Stimulated activated CD8-positive, alpha-beta memory T cell treated with anti-CD3 and anti-CD28 coated beads, Interleukin-12 subunit alpha, Interleukin-12 subunit beta, amount 100 ng/mL, for 1 hour (primary cell): ENCODE results near the gene F2.
"Not testable (repeated sequence)": the region's sequence is repeated elsewhere in the genome, so short reads cannot be mapped to it uniquely, and the experiment has no call there.

Experiments
- DNase-seq: peaks from one replicate; pipeline ENCODE4 v3.0.0-alpha.2; 2020; ENCODE audit warnings: low read depth

The F2 gene

DNA sequence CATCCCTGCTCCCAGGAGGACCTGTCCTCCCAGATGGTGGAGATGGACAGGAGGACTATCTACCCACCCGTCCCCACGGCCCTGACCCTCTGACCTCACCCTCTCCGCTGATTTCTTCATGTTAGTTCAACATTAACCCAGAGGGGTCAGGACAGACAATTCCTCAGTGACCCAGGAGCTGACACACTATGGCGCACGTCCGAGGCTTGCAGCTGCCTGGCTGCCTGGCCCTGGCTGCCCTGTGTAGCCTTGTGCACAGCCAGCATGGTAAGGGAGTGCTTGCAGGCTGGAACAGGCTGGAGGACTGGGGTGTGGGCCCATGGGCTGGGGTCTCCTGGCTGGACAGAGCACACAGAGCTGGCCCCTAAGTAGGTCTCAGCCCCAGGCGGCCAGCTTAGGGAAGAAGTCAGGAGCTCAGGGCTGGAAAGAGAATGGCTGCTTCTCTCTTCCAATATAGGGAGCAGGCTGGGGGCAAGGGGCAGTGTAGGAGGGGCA, at the start of gene F2:
Gene F2, plus strand, starts transcription at position 166 of the 495 bp plus-strand sequence. Its CDS starts 23 bp downstream, at position 189.
- no peak for DNase-seq

DNA sequence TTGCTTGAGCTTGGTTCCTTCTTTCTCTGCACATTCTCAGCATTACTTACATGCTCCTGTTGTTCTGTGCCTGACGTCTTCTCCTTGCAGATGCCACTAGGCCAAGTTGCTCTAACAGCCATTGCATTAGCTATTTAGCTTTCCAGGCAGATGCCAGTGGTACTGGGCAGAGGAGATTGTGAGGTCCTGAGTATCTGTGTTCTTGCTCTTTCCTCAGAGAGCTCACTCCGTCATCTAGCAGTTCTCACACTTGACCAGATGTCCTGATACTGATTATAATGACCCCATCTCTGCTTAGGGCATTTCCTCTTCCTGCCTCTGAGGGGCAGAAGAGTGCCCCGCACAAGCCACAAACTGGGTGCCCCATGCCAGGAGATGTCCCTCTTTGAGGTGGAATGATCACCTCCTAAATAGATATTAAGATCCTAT, 49.3 kb upstream of the F2 start:
- DNase-seq: no peak

DNA sequence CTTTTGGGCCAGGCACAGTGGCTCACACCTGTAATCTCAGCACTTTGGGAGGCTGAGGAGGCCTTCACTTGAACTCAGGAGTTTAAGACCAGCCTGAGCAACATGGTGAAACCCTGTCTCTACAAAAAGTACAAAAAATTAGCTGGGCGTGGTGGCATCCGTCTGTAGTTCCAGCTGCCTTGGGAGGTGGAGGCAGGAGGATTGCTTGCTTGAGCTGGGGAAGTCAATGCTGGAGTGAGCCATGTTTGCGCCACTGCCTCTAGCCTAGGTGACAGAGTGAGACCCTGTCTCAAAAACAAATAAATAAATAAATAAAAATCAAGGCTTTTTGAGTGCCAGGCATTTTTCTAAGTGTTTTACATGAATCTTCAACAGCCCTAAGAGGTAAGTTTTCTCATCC, 48.5 kb upstream of the F2 start:
- not testable (repeated sequence) for DNase-seq

DNA sequence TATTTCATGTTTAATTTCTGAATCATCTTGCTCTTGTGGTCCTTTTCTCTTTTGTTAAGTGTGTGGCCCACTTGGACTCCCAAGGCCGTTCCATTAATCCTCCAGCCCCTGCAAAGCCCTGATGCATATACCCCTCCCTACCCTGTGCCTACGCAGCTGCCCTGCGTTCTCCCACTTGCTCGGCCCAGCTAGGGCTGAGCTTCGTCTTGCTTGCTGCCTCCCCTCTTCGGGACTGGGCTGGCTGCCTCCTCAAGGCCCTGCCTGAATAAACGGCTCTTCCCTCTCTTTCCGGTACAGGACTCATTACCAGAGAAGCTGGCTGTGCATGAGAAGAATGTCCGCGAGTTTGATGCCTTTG, 47.1 kb upstream of the F2 start:
- DNase-seq: no peak

DNA sequence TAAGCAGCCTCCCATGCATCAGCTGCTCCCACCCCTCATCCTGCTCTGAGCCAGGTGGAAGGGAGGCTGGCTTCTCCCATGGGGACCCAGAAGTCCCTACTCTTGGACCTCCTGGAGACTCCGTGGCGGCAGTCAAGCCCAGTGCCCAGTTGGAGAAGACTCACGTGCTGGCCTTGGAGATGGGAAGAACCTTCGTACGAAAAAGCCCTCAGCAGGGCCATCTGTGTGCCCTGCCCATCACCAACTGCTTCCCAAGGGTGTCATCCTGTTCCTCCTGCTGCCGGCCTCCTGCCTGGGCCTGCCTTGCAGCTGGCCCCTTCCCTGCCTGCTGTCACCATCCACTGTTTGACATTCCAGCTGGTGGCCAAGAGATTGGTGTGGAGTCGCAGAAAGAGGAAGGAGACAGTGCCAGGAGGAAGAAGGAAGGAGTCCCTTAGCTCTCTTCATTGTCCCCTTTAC, 46.6 kb upstream of the F2 start:
- DNase-seq: no peak

DNA sequence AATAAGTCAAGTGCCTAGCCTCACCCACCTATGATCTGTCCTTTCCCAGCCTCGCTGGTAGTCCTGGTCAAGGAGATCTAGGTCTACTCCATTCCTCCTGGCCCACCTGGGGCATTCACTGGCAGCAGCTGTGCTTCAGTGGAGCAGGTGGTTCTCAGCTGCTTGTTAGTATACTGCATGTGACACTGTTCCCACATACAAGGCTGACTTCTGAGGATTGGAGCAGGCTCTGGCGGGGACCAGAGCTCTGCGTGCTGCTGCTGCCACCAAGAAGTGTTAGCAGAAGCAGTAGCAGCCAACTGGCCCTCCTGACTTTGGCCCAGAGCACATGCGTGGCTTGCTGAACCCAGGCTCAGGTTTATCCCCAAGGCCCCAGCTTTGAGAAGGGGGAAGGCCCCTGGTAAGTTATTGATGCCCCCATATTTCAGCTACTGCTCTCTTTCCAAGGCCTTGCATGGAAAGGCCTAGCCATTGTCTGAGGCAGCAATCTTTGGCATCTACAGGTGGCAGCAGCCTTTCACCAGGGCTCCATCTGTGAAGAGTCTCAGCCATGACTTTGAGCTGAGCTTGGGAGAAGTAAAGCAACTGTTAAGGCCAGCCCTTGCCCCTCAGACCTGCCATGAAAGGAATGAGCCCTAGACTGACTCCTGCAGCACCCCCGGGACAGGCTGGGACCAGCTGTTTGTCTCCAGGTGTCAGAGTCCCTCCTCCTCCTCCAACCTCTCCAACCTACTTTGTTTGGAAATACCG, 45.1 kb upstream of the F2 start:
- DNase-seq: no peak

DNA sequence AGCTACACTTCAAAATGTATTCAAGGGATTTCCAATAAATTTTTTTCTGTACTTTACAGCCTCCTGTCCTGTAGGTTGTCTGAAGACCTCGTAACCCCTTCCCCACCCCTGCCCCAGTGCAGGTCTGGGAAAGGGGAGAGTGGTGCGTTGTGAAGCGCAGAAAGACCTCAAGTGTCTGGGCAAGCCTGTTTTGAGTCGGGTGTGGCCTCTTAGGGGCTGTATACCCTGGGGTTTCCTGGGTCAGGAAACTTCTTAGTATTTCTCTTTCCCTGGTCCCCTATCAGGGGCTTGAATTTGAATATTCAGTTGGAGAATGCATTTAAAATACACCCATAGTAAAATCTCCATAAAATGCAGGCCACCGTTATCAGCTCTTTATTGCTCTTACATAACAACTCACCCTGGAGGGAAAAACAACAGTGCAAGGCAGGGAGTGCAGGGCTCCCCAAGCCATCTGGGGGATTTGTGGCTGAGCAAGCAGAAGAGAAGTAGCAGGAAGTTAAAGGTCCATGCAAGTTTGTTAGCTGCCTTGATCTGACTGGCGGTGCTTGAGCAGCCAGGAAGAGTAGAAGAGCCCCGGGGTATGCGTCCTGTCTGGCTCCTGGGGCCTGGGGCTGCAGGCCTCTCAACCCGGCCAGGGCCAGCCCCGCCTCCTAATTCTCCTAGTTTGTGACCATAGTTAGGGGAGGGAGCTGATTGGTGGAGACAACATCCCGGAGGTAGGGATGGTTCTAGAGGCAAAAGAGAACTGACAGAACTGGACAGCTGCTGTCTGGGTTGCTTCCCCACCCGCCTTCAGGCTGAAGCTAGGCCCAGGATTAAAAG, 44.3 kb upstream of the F2 start:
- DNase-seq: no peak

DNA sequence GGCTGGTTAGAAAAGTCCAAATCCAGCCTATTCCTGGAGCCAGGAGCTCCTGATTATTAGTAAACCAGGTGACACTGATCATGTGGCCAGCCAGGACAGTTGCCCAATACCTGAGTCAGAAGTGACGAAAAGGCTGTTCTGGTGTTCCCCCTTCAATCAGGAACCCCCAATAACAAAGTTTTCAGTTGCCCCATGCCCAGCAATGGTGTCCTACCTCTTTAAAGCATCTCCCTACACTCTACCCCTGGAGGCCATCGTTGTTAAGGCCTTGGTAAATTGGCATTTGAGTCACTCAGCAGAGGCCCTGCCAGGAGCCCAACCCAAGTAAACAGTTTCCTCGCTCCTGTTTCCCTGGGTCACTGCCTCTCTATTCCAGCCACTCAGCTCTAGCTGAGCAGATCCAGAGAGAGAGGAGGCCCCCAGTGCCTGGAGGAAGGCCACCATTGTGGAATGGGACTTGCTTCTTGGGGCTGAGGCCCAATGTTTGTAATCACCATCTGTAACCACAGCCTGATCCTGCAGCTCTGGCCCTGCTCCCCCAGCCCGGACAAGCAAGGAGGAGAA, 43.6 kb upstream of the F2 start:
- no peak for DNase-seq

DNA sequence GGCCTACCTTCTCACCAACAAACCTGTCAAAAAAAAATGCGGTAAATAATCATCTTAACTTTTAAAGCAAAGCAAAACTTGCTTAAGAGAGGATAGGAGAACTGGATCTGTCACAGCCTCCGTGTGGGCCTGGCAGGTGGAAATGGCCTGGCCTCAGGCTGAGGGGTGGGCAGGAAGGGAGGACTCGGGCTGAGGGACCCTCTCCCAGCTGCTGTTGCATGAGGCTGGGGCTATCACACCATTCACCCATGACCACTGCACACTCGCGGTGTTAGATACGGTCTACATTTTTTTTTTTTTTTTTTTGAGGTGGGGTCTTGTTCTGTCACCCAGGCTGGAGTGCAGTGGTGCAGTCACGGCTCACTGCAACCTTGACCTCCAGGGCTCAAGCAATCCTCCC, 43.1 kb upstream of the F2 start:
- no peak for DNase-seq

DNA sequence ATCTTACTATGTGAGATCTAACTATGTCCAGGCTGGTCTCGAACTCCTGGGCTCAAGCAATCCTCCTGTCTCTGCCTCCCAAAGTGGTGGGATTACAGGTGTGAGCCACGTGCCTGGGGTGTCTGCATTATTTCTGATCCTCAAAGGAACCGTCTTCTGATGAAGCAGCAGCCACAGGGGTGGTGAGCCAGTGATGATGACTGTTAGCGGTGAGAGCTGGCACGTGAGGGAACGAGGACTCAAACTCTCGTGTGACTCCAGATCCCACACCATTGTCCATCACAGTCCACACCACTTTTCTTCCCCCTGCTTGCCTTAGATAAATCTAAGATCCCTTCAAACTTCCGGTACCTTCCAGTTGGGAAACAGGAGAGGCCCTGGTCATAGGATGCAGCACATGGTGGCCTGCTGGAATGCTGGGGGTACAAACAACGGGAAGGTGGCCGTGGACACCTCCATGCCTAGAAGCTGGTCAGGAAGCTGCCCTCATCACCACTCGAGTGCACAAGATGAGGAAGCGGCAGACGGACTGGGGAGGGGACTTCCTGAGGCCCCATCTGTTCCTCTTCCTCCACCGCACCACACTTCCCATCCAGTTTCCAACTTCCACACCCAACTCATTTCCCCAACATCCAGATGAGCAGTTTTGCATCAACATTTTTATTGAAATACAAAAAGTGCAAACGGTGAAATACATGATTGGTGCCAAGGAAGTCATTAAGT, 42.4 kb upstream of the F2 start:
- DNase-seq: no peak

DNA sequence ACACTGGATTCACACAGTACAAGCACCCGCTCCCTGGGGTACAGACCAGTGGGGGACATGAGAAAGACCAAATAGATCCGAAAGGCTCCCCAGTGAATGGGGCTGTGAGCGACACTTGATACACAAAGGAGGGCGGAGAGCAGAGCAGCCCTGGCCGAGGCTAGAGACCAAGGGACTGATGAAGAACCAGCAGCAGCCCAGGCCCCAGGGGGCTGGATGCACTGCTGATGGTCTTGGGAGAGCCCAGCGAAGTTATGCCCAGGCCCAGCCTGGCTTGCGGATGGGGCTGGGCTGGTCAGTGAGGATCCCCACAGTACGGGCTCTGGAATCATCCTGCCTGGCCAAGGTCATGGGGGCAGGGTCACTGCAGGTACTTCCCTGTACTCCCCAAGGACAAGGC, 41.8 kb upstream of the F2 start:
- DNase-seq: no peak

DNA sequence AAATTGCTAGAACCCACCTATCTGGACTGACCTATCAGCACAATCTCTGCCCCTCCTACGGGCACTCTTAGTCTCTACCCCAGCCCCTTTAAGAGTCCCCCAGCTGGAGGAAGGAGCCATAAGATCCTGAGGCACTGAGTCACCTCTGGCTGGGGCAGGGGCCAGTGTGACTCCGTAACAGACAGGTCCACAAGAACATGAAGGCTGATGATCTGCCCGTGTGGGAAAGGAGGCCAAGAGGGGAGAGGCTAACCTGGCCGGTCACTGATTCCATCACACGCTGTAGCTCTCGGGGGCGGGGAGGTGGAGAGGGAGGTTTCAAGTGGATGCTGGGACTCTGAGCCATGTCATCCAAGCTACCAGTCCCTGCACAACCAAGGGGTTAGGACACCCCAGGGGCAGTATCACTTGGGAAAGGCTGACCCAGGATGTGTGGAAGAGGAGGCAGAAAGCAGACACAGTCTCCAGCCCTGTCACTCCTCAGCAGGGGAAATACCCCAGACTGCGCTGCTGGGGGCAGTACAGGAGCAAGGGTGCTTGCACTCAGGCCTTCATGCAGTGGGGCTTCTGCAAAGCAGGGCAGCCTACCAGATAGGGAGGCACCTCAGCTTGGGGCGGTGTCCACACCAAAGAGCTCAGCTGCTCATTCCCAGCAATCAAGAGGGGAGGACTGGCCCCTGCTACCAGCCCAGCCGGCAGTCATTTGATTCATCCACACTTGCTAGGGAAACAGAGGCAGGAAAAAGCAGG, 40.8 kb upstream of the F2 start:
- DNase-seq: no peak

DNA sequence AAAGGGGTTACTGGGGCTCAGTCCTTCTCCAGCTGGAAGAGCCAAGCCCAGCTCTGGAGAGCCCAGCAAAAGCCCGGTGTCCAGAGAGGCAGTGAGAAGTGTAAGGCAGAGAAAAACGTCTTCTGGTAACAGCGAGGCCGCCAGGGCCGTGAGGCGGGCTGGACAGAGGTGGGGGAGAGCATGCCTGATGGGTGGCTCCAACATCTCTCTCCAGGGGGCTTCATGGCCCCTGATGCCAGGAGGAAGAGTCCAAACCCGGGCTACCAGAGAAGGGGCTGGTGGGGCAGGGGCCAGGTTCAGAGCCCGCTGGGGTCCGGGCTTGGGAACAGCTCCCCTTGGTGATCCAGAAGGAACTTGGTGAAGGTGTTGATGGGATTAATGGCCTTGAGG, 40.3 kb upstream of the F2 start:
- DNase-seq: no peak

DNA sequence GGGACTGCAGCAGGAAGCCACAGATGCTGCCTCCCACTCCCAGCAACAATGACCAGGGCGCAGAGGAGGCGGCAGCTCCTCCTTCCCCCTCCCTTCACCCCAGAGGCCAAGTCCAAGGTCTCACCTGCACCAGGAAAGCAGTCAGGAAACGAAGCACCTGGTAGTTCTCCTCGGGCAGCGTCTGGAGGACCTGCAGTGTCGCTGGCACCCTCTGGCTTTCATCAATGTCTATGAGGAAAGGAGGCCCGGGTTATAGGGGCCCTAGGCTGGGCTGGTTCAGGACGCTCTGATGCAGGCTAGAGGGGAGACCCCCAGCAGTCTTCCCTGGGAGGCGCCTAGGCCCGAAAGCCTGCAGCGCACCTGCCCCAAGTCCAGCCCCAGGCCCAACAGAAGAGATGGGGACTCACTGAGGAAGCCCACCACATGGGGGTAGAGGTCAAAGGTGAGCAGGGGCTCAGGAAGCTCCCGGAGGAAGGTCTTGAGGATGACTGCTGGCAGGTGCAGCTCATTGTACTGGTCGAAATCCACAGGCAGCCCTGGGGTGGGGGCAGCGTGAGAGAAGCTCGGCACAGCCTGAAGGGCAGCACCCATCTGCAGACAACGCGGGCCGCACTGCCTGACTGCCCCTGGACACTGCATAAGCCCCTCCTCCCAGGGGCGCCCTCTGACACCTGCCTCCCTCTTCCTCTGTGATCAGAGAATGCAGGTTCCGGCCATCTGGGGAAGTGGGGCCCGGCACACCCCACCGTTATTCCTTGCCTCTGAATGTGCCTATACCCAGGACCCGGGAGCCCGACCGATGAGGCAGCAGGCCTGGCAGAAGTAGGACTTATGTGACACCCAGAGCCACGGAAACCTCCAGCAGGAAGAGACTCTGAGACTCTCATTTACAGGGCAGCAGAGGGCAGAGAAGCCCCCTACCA, 39.5 kb upstream of the F2 start:
- no peak for DNase-seq

DNA sequence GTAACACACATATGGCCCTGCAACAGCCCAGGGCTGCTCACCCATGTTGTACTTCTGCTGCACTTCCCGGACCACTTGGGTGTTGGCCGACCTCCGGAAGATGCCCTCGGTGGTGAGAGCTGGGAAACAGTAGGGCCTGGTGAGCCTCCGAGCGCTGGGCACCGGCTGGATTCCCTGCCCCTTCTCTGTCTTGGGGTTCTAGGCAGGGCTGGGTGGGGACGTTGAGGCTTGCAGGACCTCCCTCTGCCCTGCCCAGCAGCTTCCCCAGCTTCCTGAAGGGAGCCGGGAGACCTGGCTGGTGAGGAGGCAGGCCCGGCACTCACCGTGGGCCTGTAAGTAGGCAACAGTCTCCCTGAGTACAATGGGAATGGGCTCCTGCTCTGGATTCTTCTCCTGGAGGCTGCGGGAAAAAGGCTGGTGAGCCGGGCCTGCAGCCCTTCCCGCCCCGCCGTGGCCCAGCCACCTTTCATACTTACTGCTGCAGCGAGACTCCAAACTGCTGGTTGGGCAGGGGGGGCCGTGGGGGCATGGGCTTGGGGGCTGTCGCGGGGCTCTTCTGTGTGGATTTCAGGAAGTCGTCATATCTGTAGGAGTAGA, 38.8 kb upstream of the F2 start:
- DNase-seq: no peak

DNA sequence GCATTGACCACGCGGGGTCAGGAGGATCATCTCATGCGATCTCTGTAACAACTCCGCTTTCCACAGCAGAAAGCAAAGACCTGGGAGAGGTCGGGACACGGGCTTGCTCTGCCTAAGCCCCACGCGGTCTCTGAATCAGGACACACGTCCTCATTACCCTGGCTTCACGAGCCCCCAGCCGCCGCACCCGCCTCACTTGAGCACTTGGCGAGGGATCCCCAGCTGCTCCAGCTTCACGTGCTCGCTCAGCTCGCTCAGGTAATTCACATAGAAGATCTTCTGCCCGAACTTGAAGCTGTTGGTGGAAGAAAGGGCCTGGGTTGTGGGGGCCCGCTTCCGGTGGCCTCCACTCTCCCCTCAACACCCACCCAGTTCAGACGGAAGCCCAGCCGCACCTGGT, 38.2 kb upstream of the F2 start:
- DNase-seq: no peak

DNA sequence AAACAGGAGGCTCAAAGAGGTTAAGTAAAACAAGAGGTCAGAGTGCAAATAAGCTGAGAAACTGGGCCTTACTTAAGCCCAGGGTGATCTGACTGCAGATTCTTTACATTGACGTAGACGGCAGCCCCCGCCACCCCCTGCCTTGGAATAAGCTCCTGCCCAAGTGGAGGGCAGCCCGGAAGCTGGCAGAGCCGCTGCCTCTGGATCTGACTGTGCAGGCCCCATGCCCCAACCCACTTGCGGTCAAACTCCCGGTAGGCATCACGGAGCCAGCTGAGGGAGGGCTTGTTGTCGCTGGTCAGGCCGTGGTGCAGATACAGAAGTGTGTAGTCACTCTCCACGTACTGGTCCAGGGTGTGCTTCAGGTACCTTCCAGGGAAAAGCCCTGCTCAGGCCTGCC, 37.2 kb upstream of the F2 start:
- DNase-seq: no peak

DNA sequence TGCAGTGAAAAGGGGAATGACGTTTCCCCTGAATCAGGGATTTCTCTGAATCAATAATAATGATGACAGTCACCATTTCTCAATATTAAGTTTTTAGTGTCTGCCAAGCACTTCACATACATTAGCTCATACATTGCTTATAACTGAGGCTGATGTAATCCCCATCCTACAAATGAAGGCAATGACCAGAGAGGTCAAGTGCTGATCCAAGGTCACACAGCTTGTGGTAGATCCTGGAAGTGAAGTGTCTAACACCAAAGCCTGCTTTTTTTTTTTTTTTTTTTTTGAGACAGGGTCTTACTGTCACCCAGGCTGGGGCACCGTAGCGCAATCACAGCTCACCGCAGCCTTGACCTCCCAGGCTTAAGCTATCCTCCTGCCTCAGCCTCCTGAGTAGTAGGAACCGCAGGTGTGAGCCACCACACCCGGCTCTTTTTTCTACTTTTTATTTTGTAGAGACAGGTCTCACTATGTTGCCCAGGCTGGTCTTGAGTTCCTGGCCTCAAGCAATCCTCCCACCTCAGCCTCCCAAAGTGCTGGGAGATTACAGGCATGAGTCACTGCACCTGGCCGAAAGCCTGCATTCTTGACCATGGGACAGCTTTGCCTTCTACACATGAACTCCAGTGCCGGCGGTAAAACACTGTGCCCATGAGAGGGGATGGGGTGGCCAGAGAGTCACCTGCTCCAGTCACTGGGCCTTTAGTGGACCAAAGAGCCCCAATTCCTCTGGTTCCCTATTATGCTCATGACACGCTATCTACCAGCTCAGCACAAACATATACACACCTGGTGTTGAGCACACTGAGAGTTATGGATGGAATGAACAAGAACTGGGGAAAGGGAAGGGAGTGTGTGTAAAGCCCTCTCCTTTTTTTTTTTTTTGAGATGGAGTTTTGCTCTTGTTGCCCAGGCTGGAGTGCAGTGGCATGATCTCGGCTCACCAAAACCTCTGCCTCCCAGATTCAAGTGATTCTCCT, 36.0 kb upstream of the F2 start:
- DNase-seq: no peak

DNA sequence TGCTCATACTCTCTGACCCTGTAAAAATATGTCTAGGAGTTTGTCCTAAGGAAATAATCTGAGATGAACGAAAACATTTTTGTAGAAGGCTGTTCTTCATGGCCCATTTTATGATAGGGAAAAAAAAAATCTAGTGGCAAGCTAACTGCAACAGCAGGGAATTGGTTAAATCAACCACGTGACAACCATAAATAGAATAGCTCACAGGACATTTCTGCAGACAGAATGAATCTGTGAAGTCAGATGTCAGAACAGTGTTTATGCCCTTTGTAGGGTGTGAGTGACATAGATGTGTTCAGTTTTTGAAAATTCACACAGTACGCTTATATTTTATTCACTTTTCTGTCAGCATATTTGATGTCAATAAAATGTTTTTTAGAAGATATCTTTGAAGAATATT, 34.6 kb upstream of the F2 start:
- DNase-seq: no peak
